Body of pancreas (tissue), 4 donors: ENCODE measurements around the gene AGAP5.

ENCODE experiments used
- POLR2A ChIP-seq, 3 donors: fragments of 450-650 bp; IDR thresholded peaks; one replicate each; pipeline ENCODE4 v1.6.1; 2016; ENCODE audit warnings: antibody characterized with exemption in 3 of 3, mild to moderate bottlenecking in 2 of 3
- TF ChIP-seq, protein P1 (sequence below), 7 experiments: fragments of 450-650 bp in 4 of 7; fragments of 200-600 bp in 3 of 7; sonication (generic) in 3 of 7; IDR thresholded peaks; one replicate each; pipeline ENCODE4 v1.5.1; 2016 to 2019; ENCODE audit warnings: antibody characterized with exemption in 7 of 7

DNA sequence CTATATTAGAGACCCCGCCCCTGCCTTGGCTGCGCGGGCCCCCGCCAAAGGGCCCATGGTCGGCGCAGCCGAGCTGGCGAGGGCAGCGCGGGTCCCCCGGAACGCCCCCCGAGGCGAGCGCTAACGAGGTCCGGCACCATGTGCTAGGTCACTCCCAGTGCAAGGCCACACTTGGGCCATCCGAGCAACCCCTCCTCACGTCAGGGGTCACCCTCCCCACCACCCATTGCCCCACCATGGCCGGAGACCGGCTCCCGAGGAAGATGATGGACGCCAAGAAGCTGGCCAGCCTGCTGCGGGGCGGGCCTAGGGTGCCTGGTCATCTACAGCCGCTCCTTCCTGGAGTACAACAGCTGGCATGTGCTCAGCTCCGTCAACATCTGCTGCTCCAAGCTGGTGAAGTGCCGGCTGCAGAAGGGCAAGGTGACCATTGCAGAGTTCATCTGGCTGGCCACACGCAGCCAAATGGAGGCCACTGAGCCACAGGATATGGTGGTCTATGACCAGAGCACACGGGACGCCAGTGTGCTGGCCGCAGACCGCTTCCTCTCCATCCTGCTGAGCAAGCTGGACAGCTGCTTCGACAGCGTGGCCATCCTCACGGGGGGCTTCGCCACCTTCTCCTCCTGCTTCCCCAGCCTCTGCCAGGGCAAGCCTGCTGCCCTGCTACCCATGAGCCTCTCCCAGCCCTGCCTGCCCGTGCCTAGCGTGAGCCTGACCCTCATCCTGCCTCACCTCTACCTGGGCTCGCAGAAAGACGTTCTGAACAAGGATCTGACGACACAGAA, 33.9 kb upstream of the AGAP5 start:
- TF ChIP-seq, protein P1, sequence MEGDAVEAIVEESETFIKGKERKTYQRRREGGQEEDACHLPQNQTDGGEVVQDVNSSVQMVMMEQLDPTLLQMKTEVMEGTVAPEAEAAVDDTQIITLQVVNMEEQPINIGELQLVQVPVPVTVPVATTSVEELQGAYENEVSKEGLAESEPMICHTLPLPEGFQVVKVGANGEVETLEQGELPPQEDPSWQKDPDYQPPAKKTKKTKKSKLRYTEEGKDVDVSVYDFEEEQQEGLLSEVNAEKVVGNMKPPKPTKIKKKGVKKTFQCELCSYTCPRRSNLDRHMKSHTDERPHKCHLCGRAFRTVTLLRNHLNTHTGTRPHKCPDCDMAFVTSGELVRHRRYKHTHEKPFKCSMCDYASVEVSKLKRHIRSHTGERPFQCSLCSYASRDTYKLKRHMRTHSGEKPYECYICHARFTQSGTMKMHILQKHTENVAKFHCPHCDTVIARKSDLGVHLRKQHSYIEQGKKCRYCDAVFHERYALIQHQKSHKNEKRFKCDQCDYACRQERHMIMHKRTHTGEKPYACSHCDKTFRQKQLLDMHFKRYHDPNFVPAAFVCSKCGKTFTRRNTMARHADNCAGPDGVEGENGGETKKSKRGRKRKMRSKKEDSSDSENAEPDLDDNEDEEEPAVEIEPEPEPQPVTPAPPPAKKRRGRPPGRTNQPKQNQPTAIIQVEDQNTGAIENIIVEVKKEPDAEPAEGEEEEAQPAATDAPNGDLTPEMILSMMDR (IDR thresholded peaks at IDR 0.05): no peak
- no peak for TF ChIP-seq POLR2A (IDR thresholded peaks at IDR 0.05)
